H9 (cell line): ENCODE measurements around the gene MEGF9. TPM values are rescaled to one million over a fixed set of nuclear protein-coding genes. Genes with fewer than 3 reads are reported as not detected.

Experiments used
- DNase-seq: peaks from one replicate; pipeline ENCODE4 v3.0.0-alpha.2; 2017
- H2AFZ ChIP-seq: one replicate; pipeline ENCODE4 v1.6.1; 2013; ENCODE audit warnings: mild to moderate bottlenecking, low read length, control low read depth, moderate library complexity
- H2AK5ac ChIP-seq: 2 replicates; pipeline ENCODE4 v1.6.1; 2013; ENCODE audit warnings: low read length, control low read depth, mixed read lengths; ENCODE audit not compliant: insufficient read length
- H2BK120ac ChIP-seq: one replicate; pipeline ENCODE4 v1.6.1; 2013; ENCODE audit warnings: low read depth, mild to moderate bottlenecking, low read length, control low read depth, inconsistent platforms; ENCODE audit not compliant: poor library complexity, severe bottlenecking
- H2BK12ac ChIP-seq: 2 replicates; pipeline ENCODE4 v1.6.1; 2013; ENCODE audit warnings: low read length, control low read depth, mixed read lengths, low read depth; ENCODE audit not compliant: insufficient read length
- H2BK15ac ChIP-seq: 2 replicates; pipeline ENCODE4 v1.6.1; 2013; ENCODE audit warnings: low read depth, low read length, control low read depth
- H2BK20ac ChIP-seq: one replicate; pipeline ENCODE4 v1.6.1; 2013; ENCODE audit warnings: low read depth, mild to moderate bottlenecking, low read length, control low read depth, inconsistent platforms; ENCODE audit not compliant: poor library complexity, severe bottlenecking
- H2BK5ac ChIP-seq: 2 replicates; pipeline ENCODE4 v1.6.1; 2013; ENCODE audit warnings: low read length, control low read depth, mixed read lengths; ENCODE audit not compliant: insufficient read length
- H3K14ac ChIP-seq: 2 replicates; pipeline ENCODE4 v1.6.1; 2013; ENCODE audit warnings: low read length, control low read depth; ENCODE audit not compliant: insufficient read depth
- H3K18ac ChIP-seq: 2 replicates; pipeline ENCODE4 v1.6.1; 2013; ENCODE audit warnings: low read depth, mild to moderate bottlenecking, mixed read lengths, low read length, control low read depth; ENCODE audit not compliant: insufficient read length
- H3K23ac ChIP-seq: 2 replicates; pipeline ENCODE4 v1.6.1; 2013; ENCODE audit warnings: low read length, control low read depth, mixed read lengths, low read depth; ENCODE audit not compliant: insufficient read length
- H3K23me2 ChIP-seq: 2 replicates; pipeline ENCODE4 v1.6.1; 2013; ENCODE audit warnings: low read depth, mild to moderate bottlenecking, mixed read lengths, low read length, control low read depth; ENCODE audit not compliant: insufficient read length, poor library complexity, severe bottlenecking
- H3K27ac ChIP-seq: 2 replicates; pipeline ENCODE4 v1.5.1; 2013; ENCODE audit warnings: low read length, control low read depth, mixed read lengths, low read depth; ENCODE audit not compliant: insufficient read length
- H3K27me3 ChIP-seq: 2 replicates; pipeline ENCODE4 v1.6.1; 2013; ENCODE audit warnings: low read length, control low read depth, inconsistent platforms; ENCODE audit not compliant: insufficient read depth
- H3K4ac ChIP-seq: 2 replicates; pipeline ENCODE4 v1.6.1; 2013; ENCODE audit warnings: low read depth, mild to moderate bottlenecking, control low read depth, inconsistent platforms, low read length, moderate library complexity
- H3K4me1 ChIP-seq: 2 replicates; pipeline ENCODE4 v1.6.1; 2013; ENCODE audit warnings: low read length, control low read depth, inconsistent platforms; ENCODE audit not compliant: insufficient read depth
- H3K4me2 ChIP-seq: 2 replicates; pipeline ENCODE4 v1.6.1; 2013; ENCODE audit warnings: low read length, control low read depth, mixed read lengths; ENCODE audit not compliant: insufficient read length, insufficient read depth
- H3K56ac ChIP-seq: 2 replicates; pipeline ENCODE4 v1.6.1; 2013; ENCODE audit warnings: low read depth, mild to moderate bottlenecking, mixed read lengths, low read length, control low read depth; ENCODE audit not compliant: insufficient read length
- H3K79me1 ChIP-seq: 2 replicates; pipeline ENCODE4 v1.6.1; 2013; ENCODE audit warnings: low read depth, mild to moderate bottlenecking, moderate library complexity, low read length, control low read depth, inconsistent platforms; ENCODE audit not compliant: insufficient read depth, poor library complexity, severe bottlenecking
- H3K79me2 ChIP-seq: 2 replicates; pipeline ENCODE4 v1.6.1; 2013; ENCODE audit warnings: low read length, control low read depth, inconsistent platforms; ENCODE audit not compliant: insufficient read depth
- H3K9ac ChIP-seq: 2 replicates; pipeline ENCODE4 v1.6.1; 2013; ENCODE audit warnings: low read length, control low read depth, mixed read lengths; ENCODE audit not compliant: insufficient read length; ENCODE audit errors: extremely low read depth
- H3K9me3 ChIP-seq: one replicate; pipeline ENCODE4 v1.6.1; 2013; ENCODE audit warnings: low read depth, low read length, inconsistent platforms; ENCODE audit not compliant: control insufficient read depth
- H3T11ph ChIP-seq: one replicate; pipeline ENCODE4 v1.6.1; 2013; ENCODE audit warnings: mild to moderate bottlenecking, low read length, control low read depth, inconsistent platforms
- H4K20me1 ChIP-seq: one replicate; pipeline ENCODE4 v1.6.1; 2013; ENCODE audit not compliant: control insufficient read depth, insufficient read length, insufficient read depth
- H4K5ac ChIP-seq: 2 replicates; pipeline ENCODE4 v1.6.1; 2013; ENCODE audit warnings: low read depth, mild to moderate bottlenecking, mixed read lengths, low read length, control low read depth; ENCODE audit not compliant: insufficient read length
- H4K8ac ChIP-seq: replicated peaks from 2 replicates; pipeline ENCODE4 v1.6.1; 2013; ENCODE audit warnings: low read length, control low read depth, mixed read lengths, low read depth; ENCODE audit not compliant: insufficient read length
- H4K91ac ChIP-seq: 2 replicates; pipeline ENCODE4 v1.6.1; 2013; ENCODE audit warnings: low read depth, mild to moderate bottlenecking, moderate library complexity, mixed read lengths, low read length, control low read depth; ENCODE audit not compliant: insufficient read length
- H3K27ac Mint-ChIP-seq, 3 experiments: 2 replicates in 2 of 3; 3 replicates in 1 of 3; pipeline ENCODE4 v1.8.0; 2020 to 2021; ENCODE audit warnings: mixed read lengths in 3 of 3, mild to moderate bottlenecking in 1 of 3, moderate library complexity in 1 of 3
- H3K27me3 Mint-ChIP-seq: 2 replicates; pipeline ENCODE4 v1.8.0; 2021; ENCODE audit warnings: low read depth, mild to moderate bottlenecking, moderate library complexity, mixed read lengths
- H3K36me3 Mint-ChIP-seq, 3 experiments: 2 replicates in 2 of 3; 3 replicates in 1 of 3; pipeline ENCODE4 v1.8.0; 2020 to 2021; ENCODE audit warnings: low read depth in 3 of 3, mixed read lengths in 3 of 3; ENCODE audit not compliant: insufficient read depth in 1 of 3
- H3K4me1 Mint-ChIP-seq, 2 experiments: 2 replicates each; pipeline ENCODE4 v1.8.0; 2020; ENCODE audit warnings: mixed read lengths in 2 of 2
- H3K4me3 Mint-ChIP-seq, 2 experiments: 2 replicates in 1 of 2; 3 replicates in 1 of 2; pipeline ENCODE4 v1.8.0; 2020 to 2021; ENCODE audit warnings: mild to moderate bottlenecking in 2 of 2, mixed read lengths in 2 of 2, moderate library complexity in 1 of 2
- H3K9me3 Mint-ChIP-seq, 2 experiments: 2 replicates in 1 of 2; 3 replicates in 1 of 2; pipeline ENCODE4 v1.8.0; 2020; ENCODE audit warnings: mild to moderate bottlenecking in 2 of 2, mixed read lengths in 2 of 2, moderate library complexity in 1 of 2
- WGBS: extraction: QIAGEN DNeasy Blood & Tissue Kit; methylation state at CpG from one replicate; pipeline ENCODE4 v1.1.7; 2013; ENCODE audit warnings: missing lambda C conversion rate, low lambda C conversion rate, mixed read lengths; ENCODE audit not compliant: insufficient read length; ENCODE audit errors: extremely low coverage; 5-methylcytosine and 5-hydroxymethylcytosine counted together
- total RNA-seq: library from RNA; stranded (reverse); gene quantifications from 2 replicates; pipeline ENCODE4 v1.2.1, GENCODE V29; 2021
- TF ChIP-seq, protein P1 (sequence below): fragments of 200-600 bp; sonication (generic); conservative IDR thresholded peaks from 3 replicates; pipeline ENCODE4 v1.8.0; 2021; ENCODE audit warnings: antibody characterized with exemption, mild to moderate bottlenecking

Gene MEGF9
- total RNA-seq, 1 experiment from 2014 or later, result 0.94 TPM

DNA sequence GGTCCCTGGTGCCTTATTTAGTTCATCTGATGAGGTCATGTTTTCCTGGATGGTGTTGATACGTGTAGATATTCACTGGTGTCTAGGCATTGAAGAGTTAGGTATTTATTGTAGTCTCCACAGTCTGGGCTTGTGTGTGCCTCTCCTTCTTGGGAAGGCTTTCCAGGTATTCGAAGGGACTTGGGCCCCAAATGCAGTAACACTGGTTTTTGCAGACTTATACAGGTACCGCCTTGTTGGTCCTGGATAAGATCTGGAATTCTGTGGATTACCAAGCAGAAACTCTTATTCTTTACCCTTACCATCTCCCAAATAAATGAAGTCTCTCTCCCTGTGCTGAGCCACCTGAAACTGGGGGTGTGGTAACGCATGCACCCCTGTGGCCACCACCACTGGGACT, 34.1 kb downstream of the MEGF9 start:
- no peak overlapping the region for H3K23ac ChIP-seq
- H2BK15ac ChIP-seq, result no peak overlapping the region
- no peak overlapping the region for H3K4me2 ChIP-seq
- H3T11ph ChIP-seq, result no peak overlapping the region
- H4K20me1 ChIP-seq, result no peaks in the 10 kb centered on the region
- no peak for DNase-seq
- no peak overlapping the region for H3K27ac ChIP-seq
- TF ChIP-seq, protein P1, sequence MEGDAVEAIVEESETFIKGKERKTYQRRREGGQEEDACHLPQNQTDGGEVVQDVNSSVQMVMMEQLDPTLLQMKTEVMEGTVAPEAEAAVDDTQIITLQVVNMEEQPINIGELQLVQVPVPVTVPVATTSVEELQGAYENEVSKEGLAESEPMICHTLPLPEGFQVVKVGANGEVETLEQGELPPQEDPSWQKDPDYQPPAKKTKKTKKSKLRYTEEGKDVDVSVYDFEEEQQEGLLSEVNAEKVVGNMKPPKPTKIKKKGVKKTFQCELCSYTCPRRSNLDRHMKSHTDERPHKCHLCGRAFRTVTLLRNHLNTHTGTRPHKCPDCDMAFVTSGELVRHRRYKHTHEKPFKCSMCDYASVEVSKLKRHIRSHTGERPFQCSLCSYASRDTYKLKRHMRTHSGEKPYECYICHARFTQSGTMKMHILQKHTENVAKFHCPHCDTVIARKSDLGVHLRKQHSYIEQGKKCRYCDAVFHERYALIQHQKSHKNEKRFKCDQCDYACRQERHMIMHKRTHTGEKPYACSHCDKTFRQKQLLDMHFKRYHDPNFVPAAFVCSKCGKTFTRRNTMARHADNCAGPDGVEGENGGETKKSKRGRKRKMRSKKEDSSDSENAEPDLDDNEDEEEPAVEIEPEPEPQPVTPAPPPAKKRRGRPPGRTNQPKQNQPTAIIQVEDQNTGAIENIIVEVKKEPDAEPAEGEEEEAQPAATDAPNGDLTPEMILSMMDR, result no peak
- no peak overlapping the region for H2BK5ac ChIP-seq
- H2BK12ac ChIP-seq, result no peak overlapping the region
- no peak overlapping the region for H4K91ac ChIP-seq
- no peaks in the 10 kb centered on the region for H3K4me1 ChIP-seq
- Mint-ChIP-seq H3K4me3 (no peak overlapping the region), H3K27ac (no peak overlapping the region), H3K9me3 (no peaks in the 10 kb centered on the region), H3K4me1 (0 out of 4 replicates have a peak, but pooled peaks cover 0 to 4% of the 10 kb centered on the region in 2 experiments), H3K27me3 (peaks cover 20% of the 10 kb centered on the region), H3K36me3 (no peaks in the 10 kb centered on the region)
- H3K27me3 ChIP-seq, result no peaks in the 10 kb centered on the region
- H3K23me2 ChIP-seq, result no peaks in the 10 kb centered on the region
- H3K79me2 ChIP-seq, result no peaks in the 10 kb centered on the region
- H2BK20ac ChIP-seq, result no peak overlapping the region
- no peaks in the 10 kb centered on the region for H3K79me1 ChIP-seq
- H4K8ac ChIP-seq, result no peak overlapping the region
- no peak overlapping the region for H3K18ac ChIP-seq
- H2AK5ac ChIP-seq, result no peak overlapping the region
- no peak overlapping the region for H2BK120ac ChIP-seq
- H3K56ac ChIP-seq, result no peak overlapping the region
- no peak overlapping the region for H3K14ac ChIP-seq
- no peak overlapping the region for H3K4ac ChIP-seq
- H3K9ac ChIP-seq, result no peak overlapping the region
- no peak overlapping the region for H2AFZ ChIP-seq
- no peak overlapping the region for H4K5ac ChIP-seq
- H3K9me3 ChIP-seq, result no peaks in the 10 kb centered on the region
- WGBS, result no CpG with 5 or more reads among the region's 4 CpGs
